RWPE2 (cell line): Measurements from ENCODE around the gene CPM.

Source experiments
- ATAC-seq: fragments of 200-7000 bp; cut with Tn5 transposase; 3 replicates; pipeline ENCODE4 v1.9.1; 2021; ENCODE audit warnings: low read depth
- DNase-seq: peaks from one replicate; pipeline ENCODE4 v3.0.0-alpha.2; 2020; ENCODE audit warnings: low spot score
- H3K27ac ChIP-seq: fragments of 450-650 bp; 2 replicates; pipeline ENCODE4 v1.5.1; 2017; ENCODE audit warnings: mild to moderate bottlenecking; ENCODE audit not compliant: poor library complexity, severe bottlenecking
- H3K27me3 ChIP-seq: fragments of 250-450 bp; sonication (Bioruptor Pico); 2 replicates; pipeline ENCODE4 v1.5.1; 2021; ENCODE audit warnings: mild to moderate bottlenecking, moderate library complexity; ENCODE audit not compliant: insufficient read depth, poor library complexity, severe bottlenecking
- H3K36me3 ChIP-seq: fragments of 250-450 bp; sonication (Bioruptor Pico); 2 replicates; pipeline ENCODE4 v1.5.1; 2020; ENCODE audit warnings: low read depth, mild to moderate bottlenecking, moderate library complexity
- H3K4me1 ChIP-seq: fragments of 250-450 bp; sonication (Bioruptor Pico); 2 replicates; pipeline ENCODE4 v1.5.1; 2021; ENCODE audit warnings: mild to moderate bottlenecking, moderate library complexity; ENCODE audit not compliant: insufficient read depth, poor library complexity, severe bottlenecking
- H3K4me3 ChIP-seq: fragments of 250-450 bp; sonication (Bioruptor Pico); 2 replicates; pipeline ENCODE4 v1.5.1; 2021; ENCODE audit warnings: mild to moderate bottlenecking, moderate library complexity; ENCODE audit not compliant: severe bottlenecking
- H3K9me3 ChIP-seq: fragments of 250-450 bp; sonication (Bioruptor Pico); 2 replicates; pipeline ENCODE4 v1.5.1; 2021; ENCODE audit warnings: mild to moderate bottlenecking, moderate library complexity; ENCODE audit not compliant: severe bottlenecking
- TF ChIP-seq, protein P1 (sequence below): fragments of 450-650 bp; IDR thresholded peaks from one replicate; pipeline ENCODE4 v1.5.1; 2017; ENCODE audit warnings: mild to moderate bottlenecking, moderate library complexity; ENCODE audit not compliant: poor library complexity, severe bottlenecking

Gene CPM

DNA sequence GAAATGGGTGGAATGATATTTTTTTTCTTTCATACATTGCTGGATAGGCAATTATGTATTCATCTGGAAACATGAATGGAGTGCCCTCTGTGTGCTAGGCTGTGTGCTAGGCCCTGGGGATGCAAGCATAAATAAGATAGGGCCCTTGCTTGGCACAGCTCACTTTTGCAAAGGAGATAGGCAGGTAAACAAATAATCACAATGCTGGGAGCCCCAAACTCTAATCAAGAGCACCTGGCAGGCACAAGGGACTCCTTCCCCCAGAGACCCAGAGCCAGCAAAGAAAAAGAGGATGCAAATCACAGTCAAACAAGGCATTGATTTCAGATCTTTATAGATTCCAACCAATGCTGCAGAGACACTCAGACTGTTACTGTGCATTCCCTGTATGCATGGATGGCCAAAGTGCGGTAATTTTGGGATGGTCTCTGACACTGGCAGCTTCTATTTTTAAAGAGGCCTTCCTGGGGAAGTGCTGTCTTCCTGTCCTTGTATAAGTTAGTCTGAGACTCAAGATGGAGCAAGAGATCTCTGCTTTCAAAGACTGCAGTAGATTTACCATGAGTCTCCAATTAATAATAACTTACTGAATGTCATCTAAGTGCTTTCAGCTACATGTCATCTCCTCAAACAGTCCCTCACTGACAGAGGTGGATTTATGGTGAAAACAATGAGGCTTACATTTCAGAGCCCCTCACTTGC, 45.1 kb upstream of the CPM start:
- H3K27ac ChIP-seq = no peak overlapping the region
- TF ChIP-seq, protein P1, sequence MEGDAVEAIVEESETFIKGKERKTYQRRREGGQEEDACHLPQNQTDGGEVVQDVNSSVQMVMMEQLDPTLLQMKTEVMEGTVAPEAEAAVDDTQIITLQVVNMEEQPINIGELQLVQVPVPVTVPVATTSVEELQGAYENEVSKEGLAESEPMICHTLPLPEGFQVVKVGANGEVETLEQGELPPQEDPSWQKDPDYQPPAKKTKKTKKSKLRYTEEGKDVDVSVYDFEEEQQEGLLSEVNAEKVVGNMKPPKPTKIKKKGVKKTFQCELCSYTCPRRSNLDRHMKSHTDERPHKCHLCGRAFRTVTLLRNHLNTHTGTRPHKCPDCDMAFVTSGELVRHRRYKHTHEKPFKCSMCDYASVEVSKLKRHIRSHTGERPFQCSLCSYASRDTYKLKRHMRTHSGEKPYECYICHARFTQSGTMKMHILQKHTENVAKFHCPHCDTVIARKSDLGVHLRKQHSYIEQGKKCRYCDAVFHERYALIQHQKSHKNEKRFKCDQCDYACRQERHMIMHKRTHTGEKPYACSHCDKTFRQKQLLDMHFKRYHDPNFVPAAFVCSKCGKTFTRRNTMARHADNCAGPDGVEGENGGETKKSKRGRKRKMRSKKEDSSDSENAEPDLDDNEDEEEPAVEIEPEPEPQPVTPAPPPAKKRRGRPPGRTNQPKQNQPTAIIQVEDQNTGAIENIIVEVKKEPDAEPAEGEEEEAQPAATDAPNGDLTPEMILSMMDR = no peak
- no peaks in the 10 kb centered on the region for H3K9me3 ChIP-seq
- no peaks in the 10 kb centered on the region for H3K4me1 ChIP-seq
- H3K36me3 ChIP-seq = no peaks in the 10 kb centered on the region
- H3K27me3 ChIP-seq = no peaks in the 10 kb centered on the region
- DNase-seq (no peak), ATAC-seq (no peak)
- no peak overlapping the region for H3K4me3 ChIP-seq

DNA sequence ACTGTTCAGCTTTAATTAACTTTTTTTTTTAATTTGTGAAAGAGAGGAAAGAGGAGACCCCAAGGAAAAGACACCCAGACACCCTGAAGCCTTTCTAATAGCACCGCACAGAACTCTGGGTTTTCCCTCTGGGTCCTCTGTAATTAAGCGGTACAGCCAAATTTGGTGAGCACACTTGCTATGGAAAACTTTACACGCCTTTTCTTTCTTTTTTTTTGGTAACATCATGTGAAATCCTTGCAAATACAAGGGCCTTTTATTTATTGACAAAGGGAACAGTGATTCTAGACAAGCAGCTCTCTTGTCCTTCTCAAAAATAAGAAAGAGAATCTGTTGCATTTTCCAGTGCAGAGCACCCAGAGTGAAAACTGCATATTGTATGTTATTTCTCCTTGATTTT, 44.4 kb upstream of the CPM start:
- Histone ChIP-seq H3K36me3 (no peaks in the 10 kb centered on the region), H3K4me1 (no peaks in the 10 kb centered on the region), H3K4me3 (no peak overlapping the region), H3K27ac (no peak overlapping the region), H3K9me3 (no peaks in the 10 kb centered on the region), H3K27me3 (no peaks in the 10 kb centered on the region)
- no peak for ATAC-seq
- no peak for DNase-seq
- TF ChIP-seq, protein P1 = no peak

DNA sequence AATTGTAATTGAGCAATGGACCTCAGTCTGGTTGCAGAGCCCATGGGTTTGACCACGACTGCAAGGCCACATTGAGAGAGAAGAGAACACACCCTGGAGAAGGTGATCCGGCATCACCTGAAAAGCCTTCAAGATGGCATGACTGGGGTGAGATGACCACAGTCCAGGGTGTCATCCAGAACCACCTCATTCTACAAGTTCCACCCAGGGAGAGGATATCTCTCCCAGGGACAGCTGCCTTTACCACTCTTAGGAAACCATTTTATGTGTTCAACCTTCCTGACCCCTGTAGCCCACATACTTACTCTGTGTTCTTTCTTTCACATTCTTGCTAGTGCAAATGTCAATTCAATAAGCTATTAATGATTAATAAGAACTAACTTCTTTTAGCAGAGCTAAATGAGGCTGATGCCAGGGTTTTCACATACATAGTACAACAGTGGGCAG, 43.4 kb upstream of the CPM start:
- ATAC-seq (no peak), DNase-seq (no peak)
- no peaks in the 10 kb centered on the region for H3K27me3 ChIP-seq
- no peak overlapping the region for H3K27ac ChIP-seq
- H3K36me3 ChIP-seq = no peaks in the 10 kb centered on the region
- no peak overlapping the region for H3K4me3 ChIP-seq
- TF ChIP-seq, protein P1 = no peak
- peaks cover 5% of the 10 kb centered on the region for H3K4me1 ChIP-seq
- no peaks in the 10 kb centered on the region for H3K9me3 ChIP-seq

DNA sequence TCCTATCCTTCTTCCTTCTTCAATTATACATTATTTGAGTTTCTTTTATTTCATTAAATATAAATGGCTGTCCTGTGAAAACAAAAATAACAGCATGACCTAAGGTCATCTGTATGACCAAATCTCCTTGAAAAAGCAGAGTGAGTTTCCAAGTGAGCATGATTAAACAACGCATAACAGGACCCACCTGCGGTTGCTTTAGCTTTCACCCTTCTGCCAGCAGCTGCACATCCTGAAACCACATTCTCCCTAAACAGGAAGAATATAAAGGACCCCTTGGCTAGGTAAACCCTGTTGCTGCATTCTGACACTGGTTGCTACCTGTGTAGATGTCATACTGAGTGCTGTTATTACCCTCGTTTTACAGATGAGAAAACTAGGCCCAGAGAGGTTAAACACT, 42.8 kb upstream of the CPM start:
- Histone ChIP-seq H3K4me1 (peaks cover 11% of the 10 kb centered on the region), H3K36me3 (no peaks in the 10 kb centered on the region), H3K9me3 (no peaks in the 10 kb centered on the region), H3K27me3 (no peaks in the 10 kb centered on the region), H3K27ac (no peak overlapping the region), H3K4me3 (no peak overlapping the region)
- TF ChIP-seq, protein P1 = no peak
- no peak for ATAC-seq
- no peak for DNase-seq

DNA sequence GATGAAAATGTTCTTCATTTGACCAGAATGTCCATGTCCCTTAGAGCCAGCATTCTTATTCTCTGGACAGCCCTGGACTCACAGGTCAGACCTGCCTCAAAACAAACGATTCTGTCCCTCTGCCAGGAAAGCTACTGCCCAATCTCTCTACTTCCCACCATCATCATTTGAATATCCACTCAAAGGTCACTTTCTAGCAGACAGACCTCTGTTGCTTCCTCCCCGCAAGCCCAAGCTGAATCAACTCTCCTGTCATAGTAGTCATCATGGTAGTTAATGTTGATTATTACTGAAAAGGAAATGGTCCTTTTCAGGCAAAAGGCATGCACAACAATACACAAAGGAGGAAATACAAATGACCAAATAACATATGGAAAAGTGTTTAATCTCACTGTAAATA, 39.6 kb upstream of the CPM start:
- TF ChIP-seq, protein P1 = no peak
- Histone ChIP-seq H3K27me3 (no peaks in the 10 kb centered on the region), H3K4me1 (peaks cover 16% of the 10 kb centered on the region), H3K4me3 (no peak overlapping the region), H3K27ac (no peak overlapping the region), H3K9me3 (no peaks in the 10 kb centered on the region), H3K36me3 (no peaks in the 10 kb centered on the region)
- no peak for DNase-seq
- ATAC-seq = no peak
